GM18909 (cell line): ENCODE data around the gene PROX1.

ENCODE experiments used
- ATAC-seq: cut with Tn5 transposase; IDR thresholded peaks from one replicate; pipeline ENCODE4 v1.9.1; 2021; ENCODE audit warnings: mild to moderate bottlenecking; ENCODE audit not compliant: unreplicated experiment, poor library complexity

Gene PROX1, protein sequence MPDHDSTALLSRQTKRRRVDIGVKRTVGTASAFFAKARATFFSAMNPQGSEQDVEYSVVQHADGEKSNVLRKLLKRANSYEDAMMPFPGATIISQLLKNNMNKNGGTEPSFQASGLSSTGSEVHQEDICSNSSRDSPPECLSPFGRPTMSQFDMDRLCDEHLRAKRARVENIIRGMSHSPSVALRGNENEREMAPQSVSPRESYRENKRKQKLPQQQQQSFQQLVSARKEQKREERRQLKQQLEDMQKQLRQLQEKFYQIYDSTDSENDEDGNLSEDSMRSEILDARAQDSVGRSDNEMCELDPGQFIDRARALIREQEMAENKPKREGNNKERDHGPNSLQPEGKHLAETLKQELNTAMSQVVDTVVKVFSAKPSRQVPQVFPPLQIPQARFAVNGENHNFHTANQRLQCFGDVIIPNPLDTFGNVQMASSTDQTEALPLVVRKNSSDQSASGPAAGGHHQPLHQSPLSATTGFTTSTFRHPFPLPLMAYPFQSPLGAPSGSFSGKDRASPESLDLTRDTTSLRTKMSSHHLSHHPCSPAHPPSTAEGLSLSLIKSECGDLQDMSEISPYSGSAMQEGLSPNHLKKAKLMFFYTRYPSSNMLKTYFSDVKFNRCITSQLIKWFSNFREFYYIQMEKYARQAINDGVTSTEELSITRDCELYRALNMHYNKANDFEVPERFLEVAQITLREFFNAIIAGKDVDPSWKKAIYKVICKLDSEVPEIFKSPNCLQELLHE

DNA sequence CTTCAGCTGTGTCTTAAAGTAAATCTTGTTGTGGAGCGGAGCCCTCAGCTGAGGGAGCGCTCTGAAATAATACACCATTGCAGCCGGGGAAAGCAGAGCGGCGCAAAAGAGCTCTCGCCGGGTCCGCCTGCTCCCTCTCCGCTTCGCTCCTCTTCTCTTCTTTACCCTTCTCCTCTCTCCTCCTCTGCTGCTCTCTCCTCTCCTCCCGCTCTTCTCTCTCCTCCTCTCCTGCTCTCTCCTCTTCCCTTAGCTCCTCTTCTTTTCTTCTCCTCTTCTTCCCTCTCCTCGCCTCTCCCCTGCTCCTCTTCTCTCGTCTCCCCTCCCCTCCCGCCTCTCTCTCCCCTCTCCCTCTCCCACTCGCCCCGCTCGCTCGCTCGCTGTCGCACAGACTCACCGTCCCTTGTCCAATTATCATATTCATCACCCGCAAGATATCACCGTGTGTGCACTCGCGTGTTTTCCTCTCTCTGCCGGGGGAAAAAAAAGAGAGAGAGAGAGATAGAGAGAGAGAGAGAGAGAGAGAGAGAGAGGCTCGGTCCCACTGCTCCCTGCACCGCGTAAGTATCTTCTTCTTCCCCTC, at the start of gene PROX1:
TSS of gene PROX1 (plus strand) at position 47 of the 580 bp plus-strand sequence. CDS start 8,563 bp downstream, outside the sequence.
- no peak for ATAC-seq

DNA sequence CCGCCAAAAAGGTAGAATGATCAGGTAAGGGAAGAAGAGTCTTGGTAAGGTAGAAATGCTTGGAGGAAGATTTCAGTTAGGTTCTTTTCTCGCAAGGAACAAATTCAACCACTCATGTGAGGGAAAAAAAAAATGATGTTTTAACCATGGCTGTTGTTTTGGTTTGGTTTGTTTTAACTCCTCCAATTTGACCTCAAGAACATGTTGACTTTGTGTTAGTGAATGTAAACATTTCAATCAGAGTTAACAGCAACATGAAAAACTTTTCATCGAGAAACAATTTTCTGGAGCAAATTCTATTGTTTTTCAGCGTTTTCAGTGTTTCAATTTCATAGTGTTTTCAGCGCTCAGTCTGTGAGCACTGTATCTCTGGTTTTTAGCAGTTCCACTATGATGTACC, 49.0 kb upstream of the PROX1 start:
- ATAC-seq = no peak

DNA sequence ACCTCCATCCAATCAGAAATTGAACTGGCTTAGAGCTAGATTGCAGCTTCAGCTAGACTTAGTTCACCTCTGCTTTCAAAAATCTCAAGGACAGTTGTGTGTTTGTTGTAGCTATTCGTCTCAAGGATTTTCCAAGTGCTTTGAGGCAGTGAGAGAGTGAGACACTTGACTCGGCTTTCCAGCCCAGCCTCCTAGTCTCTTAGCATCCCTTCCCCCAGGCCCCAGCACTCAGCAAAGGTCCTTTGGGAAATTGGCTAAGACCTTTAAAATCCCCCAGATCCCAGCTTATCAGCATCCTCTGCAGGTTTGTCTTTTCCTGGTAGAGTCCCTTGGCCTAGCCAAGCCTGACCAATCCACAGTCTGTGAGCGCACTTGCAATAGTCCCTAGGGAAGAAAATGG, 47.9 kb upstream of the PROX1 start:
- no peak for ATAC-seq

DNA sequence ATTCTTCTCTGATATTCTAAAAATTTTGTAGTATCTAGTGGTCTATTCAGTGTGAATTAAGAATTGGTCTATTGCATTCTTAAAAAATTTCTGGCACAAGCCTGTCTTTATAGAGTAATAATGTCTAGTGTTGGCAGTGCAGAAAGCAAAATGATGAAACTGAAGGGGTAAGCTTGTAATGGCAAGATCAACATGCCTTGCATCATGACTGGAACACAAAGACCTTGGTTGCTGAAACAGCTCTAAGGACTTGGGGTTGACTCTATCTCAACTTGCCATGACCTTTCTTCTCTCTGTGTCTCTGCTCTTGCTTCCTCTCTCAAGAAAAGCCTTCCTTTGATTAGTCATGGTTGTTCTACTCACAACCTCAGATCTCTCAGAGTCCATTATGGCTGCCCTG, 46.8 kb upstream of the PROX1 start:
- no peak for ATAC-seq

DNA sequence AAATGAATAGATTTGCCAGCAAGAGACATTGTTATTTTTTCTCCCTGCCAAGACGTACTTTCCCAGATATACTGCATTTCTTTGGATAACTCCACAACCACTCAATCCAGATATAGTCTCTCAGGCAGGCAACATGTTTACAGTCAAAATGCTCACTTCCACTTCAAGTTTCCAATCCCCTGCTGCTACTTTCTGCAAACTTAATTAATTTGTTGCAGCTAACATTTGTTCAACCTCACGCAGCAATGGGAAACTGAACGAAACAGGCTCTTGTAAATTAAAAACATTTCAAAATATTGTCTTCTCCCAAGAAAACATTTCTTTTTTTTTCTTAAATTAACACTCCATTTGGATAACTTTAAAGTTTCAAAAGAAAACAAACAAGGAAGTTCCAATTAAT, 45.7 kb upstream of the PROX1 start:
- no peak for ATAC-seq

DNA sequence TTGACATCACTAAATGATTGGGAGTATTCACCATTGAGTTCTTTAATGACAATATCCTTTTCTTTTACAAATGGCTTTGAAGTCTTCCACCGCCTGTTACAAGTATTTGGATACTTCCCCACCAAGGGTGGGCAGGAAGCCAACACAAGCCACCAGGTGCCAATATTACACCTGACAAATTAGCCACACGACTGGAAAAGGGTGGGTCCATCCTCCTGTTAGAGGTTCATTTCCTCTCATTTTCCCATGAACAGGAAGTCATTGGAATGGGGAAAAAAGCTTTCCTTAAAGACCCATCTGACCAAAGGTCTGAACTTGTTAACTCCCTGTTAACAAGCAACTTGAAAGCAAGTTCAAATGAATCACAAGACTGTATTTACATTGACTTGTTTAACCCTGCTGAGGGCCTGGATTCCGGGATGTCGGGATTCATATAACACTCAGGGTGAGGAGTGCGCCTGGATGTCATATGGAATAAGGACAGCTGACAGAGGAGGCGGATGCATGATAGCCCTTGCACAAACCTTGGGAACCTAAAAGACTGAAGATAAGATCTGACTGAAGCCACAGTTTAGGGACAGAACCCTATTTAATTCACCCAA, 40.5 kb upstream of the PROX1 start:
- ATAC-seq = no peak

DNA sequence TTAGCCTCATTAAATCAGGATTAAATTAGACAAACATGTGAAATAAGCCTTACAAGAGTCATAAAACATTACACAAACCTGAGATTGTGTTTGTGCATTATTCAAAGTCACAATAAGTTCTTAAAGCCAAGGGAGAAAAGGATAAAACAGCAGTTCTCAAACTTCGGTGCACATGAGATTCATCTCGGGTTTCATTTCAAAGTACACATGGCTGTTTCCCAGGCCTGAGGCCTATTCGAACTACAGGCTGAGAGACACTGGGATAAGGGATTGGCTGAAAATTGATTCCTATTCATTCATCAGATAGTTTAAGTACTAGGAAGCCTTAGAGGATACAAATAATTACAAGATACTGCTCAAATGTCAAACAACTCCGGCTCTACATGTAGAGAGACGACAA, 35.9 kb upstream of the PROX1 start:
- no peak for ATAC-seq

DNA sequence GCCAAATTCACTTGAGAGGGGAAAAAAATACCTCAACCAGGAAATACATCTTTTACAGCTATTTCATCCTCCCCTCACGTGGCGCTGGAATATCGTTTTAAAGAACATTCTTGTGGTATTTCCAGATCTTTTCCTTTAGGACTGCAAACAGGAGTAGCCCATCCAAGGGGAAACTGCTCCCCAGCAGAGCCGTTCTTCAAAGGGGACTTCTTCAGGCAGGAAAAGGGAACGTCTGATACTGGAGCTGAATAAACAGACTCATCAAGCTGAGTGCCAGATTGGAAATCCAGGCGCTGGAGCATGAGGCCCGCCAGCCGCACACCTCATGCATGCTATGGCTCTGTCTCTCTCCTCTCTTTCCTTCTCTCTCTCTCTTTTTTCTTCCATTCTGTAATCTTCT, 34.0 kb upstream of the PROX1 start:
- ATAC-seq = no peak

DNA sequence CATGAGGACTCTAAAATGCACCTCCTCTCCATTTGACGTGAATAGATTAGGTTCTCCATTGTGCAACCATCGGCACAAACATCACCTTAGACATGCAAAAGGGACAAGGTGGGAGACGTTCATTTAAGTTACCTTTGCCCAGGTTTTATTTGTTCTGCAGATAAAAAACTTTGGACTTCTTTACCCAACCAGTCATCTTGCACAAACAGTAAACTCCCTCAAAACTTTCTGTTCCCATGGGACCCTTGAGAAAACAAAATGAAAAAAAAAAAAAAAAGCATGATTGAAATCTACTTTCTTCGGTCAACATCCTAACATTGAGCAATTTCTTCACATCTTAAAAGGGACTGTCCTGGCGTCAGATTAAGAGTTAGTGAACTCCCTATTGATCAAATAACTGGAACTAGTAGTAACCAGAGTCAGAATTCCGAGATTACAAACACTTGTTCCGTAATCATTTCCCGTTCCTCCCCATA, 31.4 kb upstream of the PROX1 start:
- ATAC-seq = no peak

DNA sequence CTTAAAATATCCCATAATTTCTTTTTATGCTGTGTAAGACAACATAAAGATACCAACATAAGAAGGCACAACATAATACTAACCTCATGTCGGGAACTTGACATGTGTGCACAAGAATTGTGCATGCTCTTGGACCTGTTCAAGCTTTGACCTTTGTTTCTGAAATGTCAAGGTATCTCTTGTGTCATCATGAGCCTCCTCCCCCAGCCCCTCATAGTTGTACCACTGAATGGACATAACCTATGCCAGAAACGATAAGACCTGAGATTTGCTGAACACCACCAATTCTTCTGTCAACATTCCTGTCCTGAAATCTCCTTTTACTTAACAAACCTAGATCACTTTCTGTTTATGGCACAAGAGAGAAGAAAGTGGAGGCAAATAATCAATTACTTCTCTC, 29.4 kb upstream of the PROX1 start:
- ATAC-seq = no peak

DNA sequence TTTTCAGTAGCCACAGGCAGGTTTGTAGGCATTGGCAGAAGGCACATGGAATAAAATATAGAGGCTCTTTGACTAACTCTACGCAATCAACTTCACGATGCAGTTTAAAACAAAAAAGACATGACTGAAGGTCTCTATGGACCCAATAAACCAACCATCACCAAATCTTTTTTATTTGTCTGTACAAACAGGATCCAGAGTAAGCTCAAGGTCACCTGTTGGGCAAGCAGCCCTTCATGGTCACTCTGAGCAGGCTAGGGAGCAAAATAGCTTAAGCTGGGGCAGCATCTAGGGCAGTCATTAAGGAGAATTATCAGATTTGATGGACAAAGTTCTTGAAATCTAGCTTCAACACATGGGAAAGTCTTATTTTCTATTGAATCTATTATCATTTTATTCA, 26.8 kb upstream of the PROX1 start:
- no peak for ATAC-seq

DNA sequence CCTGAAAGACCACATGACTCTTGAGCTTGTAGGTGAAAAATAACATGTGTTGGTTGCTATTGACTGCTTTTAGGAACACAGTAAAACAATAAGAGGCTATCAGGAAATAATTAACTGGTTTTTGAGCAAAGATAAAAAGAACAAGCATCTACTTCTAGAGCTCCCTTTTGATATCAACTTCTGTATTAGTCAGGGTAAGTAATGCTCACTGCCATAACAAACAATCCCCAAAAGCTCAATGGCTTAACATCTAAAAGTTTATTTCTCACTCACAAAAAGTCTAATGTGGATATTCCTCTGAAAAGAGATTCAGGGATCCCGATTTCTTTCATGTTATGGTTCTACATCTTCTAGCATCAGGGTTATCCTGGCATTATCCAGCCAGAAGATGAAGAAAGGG, 25.3 kb upstream of the PROX1 start:
- ATAC-seq = no peak

DNA sequence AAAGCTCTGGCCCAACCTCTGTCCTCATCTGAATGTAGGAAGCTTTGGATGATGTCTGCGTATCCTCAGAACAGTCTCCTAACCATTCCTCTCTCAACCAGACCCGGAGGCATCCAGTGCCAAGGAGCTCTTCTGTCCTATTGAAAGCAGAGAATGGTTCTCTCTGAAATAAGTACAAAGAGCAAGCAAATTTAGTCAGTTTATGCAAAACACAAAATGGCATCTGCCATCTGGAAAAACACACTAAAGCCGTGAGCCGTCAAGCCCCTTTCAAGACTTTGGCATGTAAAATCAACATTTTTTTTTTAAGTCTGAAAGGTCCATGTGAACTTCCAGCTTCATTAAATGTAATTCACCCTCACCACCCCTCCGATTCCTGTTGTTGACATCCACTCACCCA, 21.7 kb upstream of the PROX1 start:
- ATAC-seq = no peak

DNA sequence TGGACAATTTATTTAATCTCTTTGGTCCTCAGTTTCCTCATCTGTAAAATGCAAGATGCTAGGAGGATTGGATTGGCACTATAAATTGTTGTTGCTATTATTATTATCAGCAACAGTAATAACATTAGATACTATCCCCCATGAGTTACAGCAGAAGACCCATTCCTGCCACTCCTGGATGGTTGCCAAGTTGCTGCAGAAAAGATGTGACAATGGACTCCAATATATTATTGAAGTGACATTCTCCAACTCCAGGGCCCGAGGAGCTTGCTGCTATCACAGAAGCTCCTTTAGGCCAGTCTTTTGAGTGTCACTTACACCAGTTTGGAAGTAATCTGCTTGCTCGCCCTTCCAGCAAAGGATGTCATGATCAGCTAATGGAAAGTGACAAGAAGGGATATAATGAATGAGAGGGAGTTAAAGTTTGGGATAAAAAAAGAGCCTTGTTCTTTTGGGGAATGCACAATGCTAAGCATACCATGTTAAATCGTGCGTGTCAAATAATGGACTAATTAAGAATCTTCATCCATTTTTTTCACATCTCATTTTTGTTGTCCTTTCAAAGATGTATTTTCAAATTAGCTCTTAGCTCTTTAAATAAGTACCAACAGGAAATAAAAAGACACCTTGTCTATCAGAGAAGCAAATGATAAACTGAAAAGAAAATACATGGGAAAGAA, 19.5 kb upstream of the PROX1 start:
- no peak for ATAC-seq

DNA sequence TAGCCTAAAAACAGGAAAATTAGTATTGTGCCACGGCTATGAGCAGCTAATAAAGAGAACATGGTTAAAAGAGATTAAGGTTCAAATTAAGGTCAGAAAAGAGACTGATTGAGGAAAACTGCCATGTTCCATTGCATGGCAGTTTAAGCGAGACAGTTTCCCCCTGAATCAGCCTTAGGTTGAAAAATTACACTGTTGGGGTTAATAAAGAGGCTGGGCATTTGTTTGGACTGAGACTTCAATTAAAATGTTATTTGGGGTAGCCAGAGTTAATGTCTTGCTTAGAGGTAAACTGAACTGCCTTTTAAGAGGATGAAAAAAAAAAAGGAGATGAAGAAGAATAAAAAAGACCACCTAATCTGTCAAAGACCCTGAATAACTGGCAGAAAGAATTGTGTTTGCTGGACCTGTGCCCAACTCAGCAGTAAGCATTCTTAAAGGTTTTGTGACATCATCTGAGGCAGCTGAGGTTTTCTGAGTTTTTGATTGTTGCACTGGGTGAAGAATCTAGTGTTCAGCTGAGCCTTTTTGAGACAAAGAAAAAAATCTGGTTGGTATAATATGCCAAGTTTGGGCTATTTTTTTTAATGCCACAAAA, 17.7 kb upstream of the PROX1 start:
- ATAC-seq = no peak

DNA sequence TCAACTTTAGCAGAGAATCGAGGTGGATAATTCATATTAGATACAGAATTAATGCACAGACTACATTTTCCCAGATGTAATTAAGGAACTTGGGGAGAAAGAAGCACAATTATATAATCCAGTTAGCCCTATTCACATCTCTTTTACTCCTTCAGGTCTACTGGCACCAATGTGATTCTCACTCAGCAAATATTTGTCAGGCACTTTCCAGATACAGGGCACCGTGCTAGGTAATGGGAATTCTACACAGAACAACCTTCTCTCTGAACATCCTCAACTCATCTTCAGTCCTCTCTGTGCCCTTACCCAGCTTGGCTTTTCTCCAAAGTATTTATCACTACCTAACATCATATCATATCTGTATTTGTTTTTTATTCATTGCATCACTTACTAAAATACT, 15.6 kb upstream of the PROX1 start:
- no peak for ATAC-seq

DNA sequence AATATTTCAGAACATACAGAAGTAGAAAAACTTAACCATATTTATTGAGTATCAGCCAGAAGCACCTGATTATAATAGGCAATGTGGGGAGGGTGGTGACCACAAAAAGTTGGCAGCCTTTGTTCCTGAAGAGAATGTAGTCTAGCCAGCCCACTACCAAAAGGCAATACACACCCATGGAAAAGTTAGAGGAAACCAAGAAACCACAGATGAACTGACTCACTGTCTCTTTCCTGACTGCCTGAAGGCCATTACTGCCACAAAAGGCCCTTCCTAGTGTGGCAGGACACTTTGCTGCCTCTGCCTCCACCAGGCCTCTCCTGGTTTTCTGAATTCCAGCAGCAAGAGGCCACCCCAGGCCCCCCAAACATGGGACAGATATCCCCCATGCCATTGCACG, 14.6 kb upstream of the PROX1 start:
- no peak for ATAC-seq

DNA sequence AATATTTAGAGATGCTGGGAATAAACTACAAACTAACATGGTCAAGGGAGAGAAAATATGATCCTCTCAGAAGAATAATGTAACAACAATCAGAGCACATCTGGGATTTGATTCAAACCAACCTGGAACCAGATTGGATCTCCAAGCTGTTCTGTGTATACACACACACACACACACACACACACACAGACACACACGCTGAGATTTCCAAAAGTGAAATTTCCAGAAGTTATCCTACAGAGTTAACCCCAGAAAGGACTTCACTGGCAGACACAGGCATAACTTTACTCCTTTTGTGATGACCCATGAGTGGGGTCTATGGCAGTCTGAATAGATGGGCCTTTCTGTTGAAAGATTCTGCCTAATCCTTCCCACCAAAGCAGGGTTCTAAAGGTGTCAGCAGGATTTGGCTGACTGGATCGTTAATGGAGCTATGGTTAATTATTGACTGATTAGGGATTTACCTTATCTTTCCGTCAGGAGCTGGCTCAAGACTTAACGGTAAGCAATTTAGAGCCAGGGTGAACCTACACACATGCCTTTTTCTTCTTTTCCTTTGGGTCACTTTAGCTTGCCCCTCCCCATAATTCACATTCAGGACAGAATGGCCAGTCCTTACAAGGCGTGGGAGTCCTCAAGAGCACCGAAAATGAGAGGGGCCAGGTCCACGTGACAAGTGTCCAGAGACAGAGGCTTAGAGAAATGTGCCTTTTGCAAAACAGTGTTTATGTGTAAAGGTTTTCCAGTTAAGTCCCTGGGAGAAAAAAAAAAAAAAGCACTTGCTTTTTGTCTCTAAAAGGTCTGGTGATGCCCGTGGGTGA, 10.9 kb upstream of the PROX1 start:
- ATAC-seq = no peak

DNA sequence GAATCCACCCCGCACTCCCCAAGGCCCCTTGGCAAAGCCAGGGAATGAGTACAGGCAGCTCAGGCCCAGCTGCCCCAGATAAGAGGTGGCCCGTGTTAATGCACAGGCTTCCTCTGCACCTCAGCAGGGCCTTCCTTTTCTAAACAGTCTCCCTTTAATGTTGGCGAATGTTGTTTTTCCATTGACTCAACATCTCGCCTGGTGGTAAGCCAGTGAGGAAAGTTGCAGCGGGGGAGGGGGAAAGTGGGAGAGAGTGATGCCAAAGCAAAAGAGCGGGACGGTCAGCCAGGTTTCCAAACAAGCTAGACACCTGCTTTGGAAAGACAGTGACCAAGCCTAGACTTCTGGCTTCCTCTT, 10.3 kb upstream of the PROX1 start:
- ATAC-seq = no peak
